OCI-LY7 (cell line): Measurements from ENCODE around the gene TWNK. TPM values are rescaled to one million over a fixed set of nuclear protein-coding genes. Genes with fewer than 3 reads are reported as not detected.

Source experiments
- BruUV-seq: library from RNA; stranded (reverse); fragments of 400-500 nt; replicated peaks from 2 replicates; lab custom pipeline; 2021; lab: Mats Ljungman, UMichigan
- CTCF ChIA-PET: fragments of 300-600 bp; sonication (Branson Sonifier 250); formaldehyde crosslinking; loops from one replicate; lab custom pipeline; 2022; ENCODE audit warnings: antibody characterized with exemption; ENCODE audit not compliant: unreplicated experiment; lab: Charles Lee
- POLR2A ChIA-PET: fragments of 300-600 bp; sonication (Branson Sonifier 250); formaldehyde crosslinking; loops from one replicate; lab custom pipeline; 2022; ENCODE audit warnings: antibody characterized with exemption; lab: Charles Lee
- DNase-seq: peaks from one replicate; pipeline ENCODE4 v3.0.0-alpha.2; 2015; ENCODE audit warnings: low spot score
- H2AFZ ChIP-seq: fragments of 200-600 bp; sonication (generic), shearing (Covaris generic); 2 replicates; pipeline ENCODE4 v1.6.1; 2014; ENCODE audit warnings: mild to moderate bottlenecking, antibody characterized with exemption, low read length, moderate library complexity
- H3K27ac ChIP-seq: fragments of 200-600 bp; sonication (generic); 2 replicates; pipeline ENCODE4 v1.5.1; 2014; ENCODE audit warnings: mixed run types, low read depth, mild to moderate bottlenecking, moderate library complexity, low read length, inconsistent platforms; ENCODE audit not compliant: poor library complexity, severe bottlenecking
- H3K36me3 ChIP-seq: fragments of 200-600 bp; sonication (generic); 2 replicates; pipeline ENCODE4 v1.6.1; 2014; ENCODE audit warnings: mild to moderate bottlenecking, antibody characterized with exemption, low read length, moderate library complexity, mixed read lengths; ENCODE audit not compliant: insufficient read depth
- H3K4me1 ChIP-seq: fragments of 200-600 bp; sonication (generic); 2 replicates; pipeline ENCODE4 v1.5.1; 2014; ENCODE audit warnings: mild to moderate bottlenecking, low read length; ENCODE audit not compliant: insufficient read depth, poor library complexity, severe bottlenecking
- H3K4me2 ChIP-seq: fragments of 200-600 bp; sonication (generic); 2 replicates; pipeline ENCODE4 v1.6.1; 2014; ENCODE audit warnings: mild to moderate bottlenecking, low read length
- H3K4me3 ChIP-seq: fragments of 200-600 bp; sonication (generic); 2 replicates; pipeline ENCODE4 v1.5.1; 2014; ENCODE audit warnings: mild to moderate bottlenecking, low read depth, low read length; ENCODE audit not compliant: poor library complexity, severe bottlenecking
- H3K79me2 ChIP-seq: fragments of 200-600 bp; sonication (generic); 2 replicates; pipeline ENCODE4 v1.6.1; 2016; ENCODE audit warnings: low read depth, mild to moderate bottlenecking, low read length, moderate library complexity, mixed read lengths; ENCODE audit not compliant: insufficient read depth
- H3K9me2 ChIP-seq: fragments of 200-600 bp; sonication (generic); 2 replicates; pipeline ENCODE4 v1.6.1; 2016; ENCODE audit warnings: mild to moderate bottlenecking, low read length, mixed read lengths; ENCODE audit not compliant: insufficient read depth
- H3K9me3 ChIP-seq: fragments of 200-600 bp; sonication (generic); 2 replicates; pipeline ENCODE4 v1.6.1; 2014; ENCODE audit warnings: mild to moderate bottlenecking, mixed run types, low read length, mixed read lengths
- H4K20me1 ChIP-seq: fragments of 200-600 bp; sonication (generic); 2 replicates; pipeline ENCODE4 v1.6.1; 2014; ENCODE audit warnings: mild to moderate bottlenecking, antibody characterized with exemption, low read length, moderate library complexity, mixed read lengths; ENCODE audit not compliant: insufficient read depth
- EZH2phosphoT487 ChIP-seq: fragments of 200-600 bp; sonication (generic); IDR thresholded peaks from 2 replicates; pipeline ENCODE4 v1.6.1; 2018; ENCODE audit warnings: low read depth, borderline replicate concordance, mild to moderate bottlenecking, mixed run types, antibody characterized with exemption, low read length, moderate library complexity, mixed read lengths
- intact Hi-C: fragments of 100-400 bp; cut with micrococcal nuclease; formaldehyde crosslinking; loops from one replicate; pipeline ENCODE4 v1.10.0; 2022; ENCODE audit not compliant: unreplicated experiment
- total RNA-seq, 2 experiments: library from RNA; depleted of rRNA in 1 of 2; stranded (reverse); fragments of >200 nt in 1 of 2; shearing (Covaris generic) in 1 of 2; gene quantifications; 2 replicates each; pipeline ENCODE4 v1.2.3, GENCODE V29; 2014 to 2022
- TF ChIP-seq, protein P1 (sequence below): fragments of 200-600 bp; sonication (generic); conservative IDR thresholded peaks from 2 replicates; pipeline ENCODE4 v1.5.1; 2014; ENCODE audit warnings: mild to moderate bottlenecking, antibody characterized with exemption, low read length, moderate library complexity, mixed read lengths

TWNK gene
- total RNA-seq, 2 experiments from 2014 or later = 15.8 to 21.7 TPM

- no peak overlapping the region for H2AFZ ChIP-seq
- TF ChIP-seq, protein P1, sequence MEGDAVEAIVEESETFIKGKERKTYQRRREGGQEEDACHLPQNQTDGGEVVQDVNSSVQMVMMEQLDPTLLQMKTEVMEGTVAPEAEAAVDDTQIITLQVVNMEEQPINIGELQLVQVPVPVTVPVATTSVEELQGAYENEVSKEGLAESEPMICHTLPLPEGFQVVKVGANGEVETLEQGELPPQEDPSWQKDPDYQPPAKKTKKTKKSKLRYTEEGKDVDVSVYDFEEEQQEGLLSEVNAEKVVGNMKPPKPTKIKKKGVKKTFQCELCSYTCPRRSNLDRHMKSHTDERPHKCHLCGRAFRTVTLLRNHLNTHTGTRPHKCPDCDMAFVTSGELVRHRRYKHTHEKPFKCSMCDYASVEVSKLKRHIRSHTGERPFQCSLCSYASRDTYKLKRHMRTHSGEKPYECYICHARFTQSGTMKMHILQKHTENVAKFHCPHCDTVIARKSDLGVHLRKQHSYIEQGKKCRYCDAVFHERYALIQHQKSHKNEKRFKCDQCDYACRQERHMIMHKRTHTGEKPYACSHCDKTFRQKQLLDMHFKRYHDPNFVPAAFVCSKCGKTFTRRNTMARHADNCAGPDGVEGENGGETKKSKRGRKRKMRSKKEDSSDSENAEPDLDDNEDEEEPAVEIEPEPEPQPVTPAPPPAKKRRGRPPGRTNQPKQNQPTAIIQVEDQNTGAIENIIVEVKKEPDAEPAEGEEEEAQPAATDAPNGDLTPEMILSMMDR = no peak
- no peak for TF ChIP-seq EZH2phosphoT487
- peaks cover 28% of the 10 kb centered on the region for H3K4me1 ChIP-seq
- intact Hi-C loops = no loop called here
- H3K9me2 ChIP-seq = no peaks in the 10 kb centered on the region
- POLR2A ChIA-PET = no interaction called here
- DNase-seq = no peak
- no peaks in the 10 kb centered on the region for H3K36me3 ChIP-seq
- CTCF ChIA-PET = no interaction called here
- no peaks in the 10 kb centered on the region for H3K79me2 ChIP-seq
- no peak overlapping the region for H3K27ac ChIP-seq
- H3K9me3 ChIP-seq = no peaks in the 10 kb centered on the region
- H3K4me2 ChIP-seq = no peak overlapping the region
- H3K4me3 ChIP-seq = no peak overlapping the region
- no TSS peak for BruUV-seq
- H4K20me1 ChIP-seq = no peaks in the 10 kb centered on the region
Observed at GRCh38 chr10:101038484-101038883, 51.1 kb downstream of the TWNK start.

GRCh38 chr10:101040061-101040460 lies 52.7 kb downstream of the TWNK start:
- DNase-seq = no peak
- H3K9me2 ChIP-seq = no peaks in the 10 kb centered on the region
- no peak overlapping the region for H3K27ac ChIP-seq
- no peak overlapping the region for H2AFZ ChIP-seq
- no peak overlapping the region for H3K4me2 ChIP-seq
- peaks cover 32% of the 10 kb centered on the region for H3K4me1 ChIP-seq
- CTCF ChIA-PET = interaction anchor here (1.0 kb wide), 1 partner anchor 102 kb away, joined by 3 read pairs; no protein-coding TSS in a partner anchor
- BruUV-seq = no TSS peak
- no peak for TF ChIP-seq EZH2phosphoT487
- TF ChIP-seq, protein P1 = no peak
- no peaks in the 10 kb centered on the region for H3K36me3 ChIP-seq
- intact Hi-C loops = no loop called here
- H3K79me2 ChIP-seq = no peaks in the 10 kb centered on the region
- no peaks in the 10 kb centered on the region for H4K20me1 ChIP-seq
- H3K4me3 ChIP-seq = no peak overlapping the region
- no peaks in the 10 kb centered on the region for H3K9me3 ChIP-seq
- POLR2A ChIA-PET = no interaction called here

DNA sequence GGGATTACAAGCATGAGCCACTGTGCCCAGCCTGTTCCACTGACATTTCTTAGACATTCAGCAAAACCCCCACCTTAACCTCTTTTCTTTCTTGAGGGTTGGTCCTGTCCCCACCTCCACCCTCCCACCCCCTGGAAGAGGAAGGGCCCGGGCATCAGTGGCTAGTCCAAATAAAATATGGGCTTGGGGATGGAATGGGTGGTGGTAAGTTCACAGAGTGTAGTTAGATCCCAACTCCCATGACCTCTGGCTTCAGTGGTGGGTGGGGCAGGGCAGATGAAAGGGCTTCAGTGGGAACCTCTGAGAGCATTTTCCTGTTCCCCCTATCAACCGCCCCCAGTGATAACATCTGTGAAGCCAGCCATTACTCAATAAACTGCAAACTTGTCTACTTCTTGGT lies 53.5 kb downstream of the TWNK start:
- H2AFZ ChIP-seq = no peak overlapping the region
- no peak for DNase-seq
- no peak overlapping the region for H3K4me2 ChIP-seq
- no peak for TF ChIP-seq EZH2phosphoT487
- TF ChIP-seq, protein P1 = no peak
- no peak overlapping the region for H3K27ac ChIP-seq
- H4K20me1 ChIP-seq = no peaks in the 10 kb centered on the region
- no TSS peak for BruUV-seq
- no peaks in the 10 kb centered on the region for H3K9me3 ChIP-seq
- CTCF ChIA-PET = interaction anchor here (1.3 kb wide), 1 partner anchor 9 kb away, joined by 3 read pairs; no protein-coding TSS in a partner anchor
- peaks cover 32% of the 10 kb centered on the region for H3K4me1 ChIP-seq
- intact Hi-C loops = loop anchor here (1.0 kb wide), 2 partner anchors 27 to 101 kb away; no protein-coding TSS in a partner anchor
- H3K79me2 ChIP-seq = no peaks in the 10 kb centered on the region
- POLR2A ChIA-PET = interaction anchor here (0.6 to 1.0 kb wide), 4 partner anchors 11 to 50 kb away, joined by 3 to 8 read pairs (median 4); no protein-coding TSS in a partner anchor
- H3K36me3 ChIP-seq = no peaks in the 10 kb centered on the region
- no peak overlapping the region for H3K4me3 ChIP-seq
- H3K9me2 ChIP-seq = no peaks in the 10 kb centered on the region
